ENCODE results near the gene KRTAP5-8.
"Not testable (repeated sequence)": the region's sequence is repeated elsewhere in the genome, so short reads cannot be mapped to it uniquely, and the experiment has no call there.

DNA sequence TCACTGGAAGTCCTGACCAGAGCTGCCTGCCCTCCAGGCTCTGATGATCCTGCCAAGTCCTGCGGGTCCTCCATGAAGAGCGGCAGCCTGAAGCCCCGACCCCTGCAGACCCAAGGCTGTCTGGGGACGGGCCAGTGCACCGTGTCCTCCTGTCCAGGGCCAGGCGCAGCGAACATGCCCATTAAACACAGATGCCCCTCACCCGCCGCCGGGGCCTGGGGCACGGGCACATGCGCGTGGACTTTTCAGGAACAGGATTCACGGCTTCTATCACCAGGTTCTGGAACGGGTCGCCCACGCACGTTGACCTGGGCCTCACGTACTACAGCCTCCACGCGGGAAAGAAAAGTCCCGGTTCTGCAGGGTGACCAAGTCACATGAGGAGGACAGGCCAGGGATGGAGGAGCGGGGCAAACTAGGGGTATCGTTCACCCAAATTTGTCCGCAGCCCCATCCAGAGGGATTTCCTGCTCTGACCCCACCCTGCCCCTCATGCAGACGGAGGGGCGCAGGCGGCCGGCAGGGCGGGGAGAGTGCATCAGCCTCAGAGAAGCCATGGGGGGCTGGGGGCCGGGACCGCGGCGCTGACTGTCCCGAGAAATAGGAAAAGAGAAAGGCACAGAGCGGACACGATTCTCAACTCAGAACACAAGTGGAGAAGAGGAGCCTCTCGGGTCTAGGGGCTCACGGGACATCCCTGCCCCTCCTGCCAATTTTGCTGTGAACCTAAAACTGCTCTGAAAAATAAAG, 33.5 kb downstream of the KRTAP5-8 start:
- TF ChIP-seq, protein P1, sequence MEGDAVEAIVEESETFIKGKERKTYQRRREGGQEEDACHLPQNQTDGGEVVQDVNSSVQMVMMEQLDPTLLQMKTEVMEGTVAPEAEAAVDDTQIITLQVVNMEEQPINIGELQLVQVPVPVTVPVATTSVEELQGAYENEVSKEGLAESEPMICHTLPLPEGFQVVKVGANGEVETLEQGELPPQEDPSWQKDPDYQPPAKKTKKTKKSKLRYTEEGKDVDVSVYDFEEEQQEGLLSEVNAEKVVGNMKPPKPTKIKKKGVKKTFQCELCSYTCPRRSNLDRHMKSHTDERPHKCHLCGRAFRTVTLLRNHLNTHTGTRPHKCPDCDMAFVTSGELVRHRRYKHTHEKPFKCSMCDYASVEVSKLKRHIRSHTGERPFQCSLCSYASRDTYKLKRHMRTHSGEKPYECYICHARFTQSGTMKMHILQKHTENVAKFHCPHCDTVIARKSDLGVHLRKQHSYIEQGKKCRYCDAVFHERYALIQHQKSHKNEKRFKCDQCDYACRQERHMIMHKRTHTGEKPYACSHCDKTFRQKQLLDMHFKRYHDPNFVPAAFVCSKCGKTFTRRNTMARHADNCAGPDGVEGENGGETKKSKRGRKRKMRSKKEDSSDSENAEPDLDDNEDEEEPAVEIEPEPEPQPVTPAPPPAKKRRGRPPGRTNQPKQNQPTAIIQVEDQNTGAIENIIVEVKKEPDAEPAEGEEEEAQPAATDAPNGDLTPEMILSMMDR (conservative IDR thresholded peaks at IDR 0.05; ENCODE audit: low read depth, low read length): not testable (repeated sequence)
- not testable (repeated sequence) for TF ChIP-seq SMC3 (IDR thresholded peaks at IDR 0.05; ENCODE audit: low read depth, low read length); POLR2A (IDR thresholded peaks at IDR 0.05; ENCODE audit: low read depth, low read length); RFX5 (IDR thresholded peaks at IDR 0.05; ENCODE audit: low read depth, low read length); CEBPB (IDR thresholded peaks at IDR 0.05; ENCODE audit: low read depth, low read length); RAD21 (IDR thresholded peaks at IDR 0.05; ENCODE audit: low read length); MAFK (IDR thresholded peaks at IDR 0.05; ENCODE audit: low read depth, low read length); RCOR1 (IDR thresholded peaks at IDR 0.05; ENCODE audit: insufficient replicate concordance, low read length); MXI1 (IDR thresholded peaks at IDR 0.05; ENCODE audit: borderline replicate concordance, low read depth, low read length)
- TF ChIP-seq, protein P2, sequence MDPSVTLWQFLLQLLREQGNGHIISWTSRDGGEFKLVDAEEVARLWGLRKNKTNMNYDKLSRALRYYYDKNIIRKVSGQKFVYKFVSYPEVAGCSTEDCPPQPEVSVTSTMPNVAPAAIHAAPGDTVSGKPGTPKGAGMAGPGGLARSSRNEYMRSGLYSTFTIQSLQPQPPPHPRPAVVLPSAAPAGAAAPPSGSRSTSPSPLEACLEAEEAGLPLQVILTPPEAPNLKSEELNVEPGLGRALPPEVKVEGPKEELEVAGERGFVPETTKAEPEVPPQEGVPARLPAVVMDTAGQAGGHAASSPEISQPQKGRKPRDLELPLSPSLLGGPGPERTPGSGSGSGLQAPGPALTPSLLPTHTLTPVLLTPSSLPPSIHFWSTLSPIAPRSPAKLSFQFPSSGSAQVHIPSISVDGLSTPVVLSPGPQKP (IDR thresholded peaks at IDR 0.05; ENCODE audit: borderline replicate concordance, low read depth, low read length): not testable (repeated sequence)
- TF ChIP-seq, protein P3, sequence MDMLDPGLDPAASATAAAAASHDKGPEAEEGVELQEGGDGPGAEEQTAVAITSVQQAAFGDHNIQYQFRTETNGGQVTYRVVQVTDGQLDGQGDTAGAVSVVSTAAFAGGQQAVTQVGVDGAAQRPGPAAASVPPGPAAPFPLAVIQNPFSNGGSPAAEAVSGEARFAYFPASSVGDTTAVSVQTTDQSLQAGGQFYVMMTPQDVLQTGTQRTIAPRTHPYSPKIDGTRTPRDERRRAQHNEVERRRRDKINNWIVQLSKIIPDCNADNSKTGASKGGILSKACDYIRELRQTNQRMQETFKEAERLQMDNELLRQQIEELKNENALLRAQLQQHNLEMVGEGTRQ (IDR thresholded peaks at IDR 0.05; ENCODE audit: low read depth, low read length): not testable (repeated sequence)
